ENCODE results near the gene PFKFB1.
A peak's percentile ranks its signal among the peaks of the same experiment; 100 is the strongest.

The PFKFB1 gene

DNA sequence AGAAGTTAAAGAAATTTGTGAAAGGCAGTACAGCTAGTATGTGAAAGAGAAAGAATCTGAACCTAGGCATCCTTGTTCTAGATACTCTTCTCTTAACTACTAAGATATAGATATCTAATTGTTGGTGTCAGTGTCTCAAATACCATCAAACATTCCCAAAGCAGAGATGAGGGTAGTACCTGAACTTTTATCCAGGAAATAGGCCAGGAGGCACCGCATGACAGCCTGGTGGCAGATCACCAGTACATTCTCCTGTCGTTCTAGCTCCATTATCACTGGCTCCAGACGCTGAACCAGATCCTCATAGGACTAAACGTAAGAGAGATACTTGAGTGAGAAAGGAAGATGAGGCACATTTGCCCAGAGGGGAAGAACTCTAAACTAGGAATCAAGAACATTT lies 56.6 kb downstream of the PFKFB1 start:
- H3K4ac ChIP-seq (ENCODE audit: low read depth, low read length): no peak overlapping the region
- no peak overlapping the region for H2BK5ac ChIP-seq (ENCODE audit: low read depth, low read length, poor library complexity)
- H3K79me1 ChIP-seq (ENCODE audit: low read length): no peaks in the 10 kb centered on the region
- no peak overlapping the region for H3K27ac ChIP-seq (ENCODE audit: low read depth, low read length)
- H3K23ac ChIP-seq (ENCODE audit: low read length): no peak overlapping the region
- H3K27me3 ChIP-seq (ENCODE audit: insufficient read depth, low read length): no peaks in the 10 kb centered on the region
- H3K4me1 ChIP-seq (ENCODE audit: control insufficient read depth in 1 of 2, insufficient read depth in 2 of 2, low read length in 2 of 2): no peaks in the 10 kb centered on the region
- no peak overlapping the region for H4K91ac ChIP-seq (ENCODE audit: low read depth, low read length)
- H4K8ac ChIP-seq (ENCODE audit: low read depth, low read length): no peak overlapping the region
- H2AFZ ChIP-seq (ENCODE audit: insufficient read depth, low read length, poor library complexity): no peak overlapping the region
- WGBS (ENCODE audit: extremely low coverage, insufficient coverage, insufficient read length): no CpG with 5 or more reads among the region's 4 CpGs
- no peak overlapping the region for H3K4me2 ChIP-seq (ENCODE audit: low read length)
- H3K36me3 ChIP-seq (ENCODE audit: control insufficient read depth in 1 of 2, insufficient read depth in 2 of 2, low read length in 2 of 2): peaks cover 1 to 4% of the 10 kb centered on the region in 2 experiments
- H3K79me2 ChIP-seq (ENCODE audit: control insufficient read depth, insufficient read depth, low read length, poor library complexity): no peaks in the 10 kb centered on the region
- H2AK5ac ChIP-seq (ENCODE audit: low read length): no peak overlapping the region
- H3K18ac ChIP-seq (ENCODE audit: low read length): no peak overlapping the region
- peak; percentile 57 to 63 for DNase-seq
- H2BK120ac ChIP-seq (ENCODE audit: insufficient read depth, low read length, poor library complexity): no peak overlapping the region
- H2BK12ac ChIP-seq (ENCODE audit: low read length): no peak overlapping the region
- H3K4me3 ChIP-seq (ENCODE audit: low read depth, low read length): no peak overlapping the region
- H3K14ac ChIP-seq (ENCODE audit: low read length): no peak overlapping the region
- H3K9me3 ChIP-seq (ENCODE audit: insufficient read depth, low read depth, low read length): no peaks in the 10 kb centered on the region
- H3K9ac ChIP-seq (ENCODE audit: low read length): no peak overlapping the region
- H4K12ac ChIP-seq (ENCODE audit: low read depth, low read length): no peak overlapping the region

DNA sequence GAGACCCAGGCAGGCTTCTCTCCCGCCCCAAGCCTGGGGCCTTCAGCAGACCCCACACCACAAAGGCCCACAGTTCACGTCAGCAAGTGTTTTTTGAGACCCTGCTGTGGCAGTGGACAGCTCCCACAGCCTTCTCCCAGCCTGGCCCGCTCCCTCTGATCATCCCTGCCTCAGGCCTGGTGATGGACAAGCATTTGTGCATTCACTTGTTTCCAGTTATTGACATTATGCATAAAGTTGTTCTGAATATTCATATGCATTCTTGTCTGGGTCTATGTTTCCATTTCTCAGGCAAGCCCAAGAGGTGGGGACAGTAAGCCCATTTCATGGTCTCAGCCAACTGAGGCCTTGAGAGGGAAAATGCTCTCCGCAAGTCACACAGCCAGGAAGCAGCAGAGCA lies 58.7 kb downstream of the PFKFB1 start:
- no peak overlapping the region for H4K8ac ChIP-seq (ENCODE audit: low read depth, low read length)
- H3K79me1 ChIP-seq (ENCODE audit: low read length): no peaks in the 10 kb centered on the region
- peaks cover 6 to 12% of the 10 kb centered on the region in 2 experiments for H3K36me3 ChIP-seq (ENCODE audit: control insufficient read depth in 1 of 2, insufficient read depth in 2 of 2, low read length in 2 of 2)
- no peak overlapping the region for H3K9ac ChIP-seq (ENCODE audit: low read length)
- no peak overlapping the region for H4K12ac ChIP-seq (ENCODE audit: low read depth, low read length)
- H3K4me1 ChIP-seq (ENCODE audit: control insufficient read depth in 1 of 2, insufficient read depth in 2 of 2, low read length in 2 of 2): no peaks in the 10 kb centered on the region
- H3K4me2 ChIP-seq (ENCODE audit: low read length): no peak overlapping the region
- H3K79me2 ChIP-seq (ENCODE audit: control insufficient read depth, insufficient read depth, low read length, poor library complexity): no peaks in the 10 kb centered on the region
- H4K91ac ChIP-seq (ENCODE audit: low read depth, low read length): no peak overlapping the region
- no peak for DNase-seq
- no peaks in the 10 kb centered on the region for H3K27me3 ChIP-seq (ENCODE audit: insufficient read depth, low read length)
- H3K14ac ChIP-seq (ENCODE audit: low read length): no peak overlapping the region
- H3K4me3 ChIP-seq (ENCODE audit: low read depth, low read length): no peak overlapping the region
- H2BK5ac ChIP-seq (ENCODE audit: low read depth, low read length, poor library complexity): no peak overlapping the region
- no peak overlapping the region for H2AK5ac ChIP-seq (ENCODE audit: low read length)
- no peak overlapping the region for H3K23ac ChIP-seq (ENCODE audit: low read length)
- H3K27ac ChIP-seq (ENCODE audit: low read depth, low read length): no peak overlapping the region
- H2AFZ ChIP-seq (ENCODE audit: insufficient read depth, low read length, poor library complexity): no peak overlapping the region
- H2BK12ac ChIP-seq (ENCODE audit: low read length): no peak overlapping the region
- no CpG with 5 or more reads among the region's 4 CpGs for WGBS (ENCODE audit: extremely low coverage, insufficient coverage, insufficient read length)
- H3K4ac ChIP-seq (ENCODE audit: low read depth, low read length): no peak overlapping the region
- no peak overlapping the region for H3K18ac ChIP-seq (ENCODE audit: low read length)
- H3K9me3 ChIP-seq (ENCODE audit: insufficient read depth, low read depth, low read length): no peaks in the 10 kb centered on the region
- H2BK120ac ChIP-seq (ENCODE audit: insufficient read depth, low read length, poor library complexity): no peak overlapping the region

DNA sequence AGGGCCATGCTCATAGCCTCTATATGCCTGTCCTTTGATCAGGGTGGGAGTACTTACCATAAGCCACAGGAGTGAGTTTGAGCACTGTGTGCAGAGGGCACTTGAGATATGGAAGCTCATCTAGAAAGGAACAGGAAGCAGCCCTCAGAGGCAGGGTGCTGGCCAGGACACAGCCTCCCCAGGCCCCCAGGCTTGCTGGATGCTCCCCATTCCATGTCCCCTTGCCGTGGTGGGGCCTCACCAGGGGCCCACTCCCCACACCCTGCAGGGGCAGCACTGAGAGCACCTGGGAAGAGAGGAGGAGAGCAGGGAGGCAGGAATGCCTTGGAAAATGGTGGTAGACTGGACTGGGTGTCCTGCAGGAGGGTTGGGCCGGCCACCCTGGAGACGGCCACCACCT lies 59.1 kb downstream of the PFKFB1 start:
- no CpG with 5 or more reads among the region's 3 CpGs for WGBS (ENCODE audit: extremely low coverage, insufficient coverage, insufficient read length)
- no peak overlapping the region for H3K4me3 ChIP-seq (ENCODE audit: low read depth, low read length)

DNA sequence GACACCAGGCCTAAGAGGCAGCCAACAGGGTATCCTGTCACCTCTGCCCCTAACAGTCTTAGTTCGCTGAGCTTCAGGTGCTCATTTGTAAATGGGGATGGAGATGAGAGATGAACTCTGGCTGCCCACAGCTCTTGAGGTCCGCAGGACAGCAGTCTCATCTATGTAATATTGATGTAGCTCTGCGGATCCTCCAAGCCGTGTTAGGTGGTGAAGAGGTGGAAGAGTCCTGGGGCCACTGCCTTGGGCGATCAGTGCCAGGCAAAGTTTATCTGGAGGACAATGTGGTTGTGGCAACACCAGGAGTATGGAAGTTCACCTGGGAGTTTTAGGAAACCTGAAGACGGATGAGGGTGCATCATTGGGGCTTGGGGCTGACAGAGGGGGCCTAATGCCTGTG lies 59.9 kb downstream of the PFKFB1 start:
- Histone ChIP-seq H3K36me3 (ENCODE audit: control insufficient read depth in 1 of 2, insufficient read depth in 2 of 2, low read length in 2 of 2) (peaks cover 19 to 25% of the 10 kb centered on the region in 2 experiments), H3K14ac (ENCODE audit: low read length) (no peak overlapping the region), H3K79me1 (ENCODE audit: low read length) (no peaks in the 10 kb centered on the region), H3K27me3 (ENCODE audit: insufficient read depth, low read length) (no peaks in the 10 kb centered on the region), H3K4me3 (ENCODE audit: low read depth, low read length) (no peak overlapping the region), H2BK120ac (ENCODE audit: insufficient read depth, low read length, poor library complexity) (no peak overlapping the region), H3K23ac (ENCODE audit: low read length) (no peak overlapping the region), H3K4me1 (ENCODE audit: control insufficient read depth in 1 of 2, insufficient read depth in 2 of 2, low read length in 2 of 2) (no peaks in the 10 kb centered on the region), H2BK12ac (ENCODE audit: low read length) (no peak overlapping the region), H3K18ac (ENCODE audit: low read length) (no peak overlapping the region), H3K9me3 (ENCODE audit: insufficient read depth, low read depth, low read length) (no peaks in the 10 kb centered on the region), H3K9ac (ENCODE audit: low read length) (no peak overlapping the region), H4K91ac (ENCODE audit: low read depth, low read length) (no peak overlapping the region), H4K12ac (ENCODE audit: low read depth, low read length) (no peak overlapping the region), H2AFZ (ENCODE audit: insufficient read depth, low read length, poor library complexity) (no peak overlapping the region), H2BK5ac (ENCODE audit: low read depth, low read length, poor library complexity) (no peak overlapping the region), H4K8ac (ENCODE audit: low read depth, low read length) (no peak overlapping the region), H3K4me2 (ENCODE audit: low read length) (no peak overlapping the region), H3K27ac (ENCODE audit: low read depth, low read length) (no peak overlapping the region), H3K4ac (ENCODE audit: low read depth, low read length) (no peak overlapping the region), H2AK5ac (ENCODE audit: low read length) (no peak overlapping the region), H3K79me2 (ENCODE audit: control insufficient read depth, insufficient read depth, low read length, poor library complexity) (no peaks in the 10 kb centered on the region)
- DNase-seq: no peak
- WGBS (ENCODE audit: extremely low coverage, insufficient coverage, insufficient read length): no CpG with 5 or more reads among the region's 6 CpGs

More for the DNA sequence above, 59.1 kb downstream of the PFKFB1 start:
- H3K9ac ChIP-seq (ENCODE audit: low read length): no peak overlapping the region
- H3K27me3 ChIP-seq (ENCODE audit: insufficient read depth, low read length): no peaks in the 10 kb centered on the region
- no peak overlapping the region for H2BK12ac ChIP-seq (ENCODE audit: low read length)
- H3K27ac ChIP-seq (ENCODE audit: low read depth, low read length): no peak overlapping the region
- H3K79me2 ChIP-seq (ENCODE audit: control insufficient read depth, insufficient read depth, low read length, poor library complexity): no peaks in the 10 kb centered on the region
- no peak overlapping the region for H3K23ac ChIP-seq (ENCODE audit: low read length)
- H2BK5ac ChIP-seq (ENCODE audit: low read depth, low read length, poor library complexity): no peak overlapping the region
- no peak overlapping the region for H3K14ac ChIP-seq (ENCODE audit: low read length)
- H4K91ac ChIP-seq (ENCODE audit: low read depth, low read length): no peak overlapping the region
- H2AFZ ChIP-seq (ENCODE audit: insufficient read depth, low read length, poor library complexity): no peak overlapping the region
- no peaks in the 10 kb centered on the region for H3K79me1 ChIP-seq (ENCODE audit: low read length)
- no peak overlapping the region for H2BK120ac ChIP-seq (ENCODE audit: insufficient read depth, low read length, poor library complexity)
- no peaks in the 10 kb centered on the region for H3K4me1 ChIP-seq (ENCODE audit: control insufficient read depth in 1 of 2, insufficient read depth in 2 of 2, low read length in 2 of 2)
- H3K9me3 ChIP-seq (ENCODE audit: insufficient read depth, low read depth, low read length): no peaks in the 10 kb centered on the region
- no peak overlapping the region for H4K12ac ChIP-seq (ENCODE audit: low read depth, low read length)
- no peak overlapping the region for H3K18ac ChIP-seq (ENCODE audit: low read length)
- H4K8ac ChIP-seq (ENCODE audit: low read depth, low read length): no peak overlapping the region
- no peak for DNase-seq
- H3K4ac ChIP-seq (ENCODE audit: low read depth, low read length): no peak overlapping the region
- H3K36me3 ChIP-seq (ENCODE audit: control insufficient read depth in 1 of 2, insufficient read depth in 2 of 2, low read length in 2 of 2): peaks cover 10 to 16% of the 10 kb centered on the region in 2 experiments
- no peak overlapping the region for H3K4me2 ChIP-seq (ENCODE audit: low read length)
- no peak overlapping the region for H2AK5ac ChIP-seq (ENCODE audit: low read length)

Data from trophoblast cell (in vitro differentiated cells and primary cell).